BJ (cell line): Measurements from ENCODE around the gene TAF4. TPM values are rescaled to one million over a fixed set of nuclear protein-coding genes. Genes with fewer than 3 reads are reported as not detected.

Source experiments
- CTCF ChIA-PET: fragments of 350-600 bp; formaldehyde crosslinking; extraction: SDS; loops from one replicate; lab custom pipeline; 2021; ENCODE audit warnings: antibody characterized with exemption, inconsistent platforms; lab: Yijun Ruan, JAX
- POLR2A ChIA-PET: fragments of 300-600 bp; sonication (Branson Sonifier 250); formaldehyde crosslinking; extraction: SDS; loops from one replicate; lab custom pipeline; 2021; ENCODE audit warnings: antibody characterized with exemption; lab: Charles Lee
- DNase-seq: peaks from one replicate; pipeline ENCODE4 v3.0.0-alpha.2; 2011; ENCODE audit warnings: low read depth
- H3K27me3 ChIP-seq: 2 replicates; pipeline ENCODE4 v1.6.0; 2011; ENCODE audit warnings: low read length; ENCODE audit not compliant: control insufficient read depth, insufficient read depth
- H3K36me3 ChIP-seq: 2 replicates; pipeline ENCODE4 v1.5.1; 2011; ENCODE audit warnings: low read length; ENCODE audit not compliant: control insufficient read depth, insufficient read depth
- H3K4me3 ChIP-seq: 2 replicates; pipeline ENCODE4 v1.5.1; 2011; ENCODE audit warnings: low read depth, mild to moderate bottlenecking, control low read depth, low read length
- polyA plus RNA-seq: library from polyadenylated mRNA; depleted of rRNA; stranded (reverse); fragments of >200 nt; gene quantifications from 2 replicates; pipeline ENCODE4 v1.2.3, GENCODE V29; 2011
- TF ChIP-seq, protein P1 (sequence below): IDR thresholded peaks from 2 replicates; pipeline ENCODE4 v1.5.1; 2011; ENCODE audit warnings: low read depth, mild to moderate bottlenecking, control low read depth, inconsistent platforms, low read length, moderate library complexity; ENCODE audit not compliant: insufficient read depth

TAF4 gene
- polyA plus RNA-seq, 1 experiment: 1.2 TPM

DNA sequence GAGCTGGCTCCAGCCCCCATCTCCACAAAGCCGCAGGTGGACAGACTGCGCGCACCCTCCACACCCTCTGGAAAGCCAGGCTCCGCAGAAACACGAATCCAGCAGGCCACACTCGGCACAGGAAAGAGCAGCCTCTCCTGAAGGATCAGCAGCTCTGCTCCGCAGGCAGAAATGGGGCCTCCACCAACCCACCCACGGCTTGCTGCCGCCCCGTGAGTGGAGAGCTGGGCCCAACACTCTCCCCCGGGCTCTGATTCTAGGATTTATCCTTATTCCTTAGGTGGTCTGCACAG is 39.2 kb downstream of the TAF4 start:
- no peak overlapping the region for H3K4me3 ChIP-seq
- no peaks in the 10 kb centered on the region for H3K27me3 ChIP-seq
- no peaks in the 10 kb centered on the region for H3K36me3 ChIP-seq
- no peak for DNase-seq
- ChIA-PET CTCF (interaction anchor here (0.7 to 3.0 kb wide), 20 partner anchors 8 to 130 kb away, joined by 3 to 16 read pairs (median 6); partner anchors contain the start of gene LSM14B), POLR2A (no interaction called here)
- TF ChIP-seq, protein P1, sequence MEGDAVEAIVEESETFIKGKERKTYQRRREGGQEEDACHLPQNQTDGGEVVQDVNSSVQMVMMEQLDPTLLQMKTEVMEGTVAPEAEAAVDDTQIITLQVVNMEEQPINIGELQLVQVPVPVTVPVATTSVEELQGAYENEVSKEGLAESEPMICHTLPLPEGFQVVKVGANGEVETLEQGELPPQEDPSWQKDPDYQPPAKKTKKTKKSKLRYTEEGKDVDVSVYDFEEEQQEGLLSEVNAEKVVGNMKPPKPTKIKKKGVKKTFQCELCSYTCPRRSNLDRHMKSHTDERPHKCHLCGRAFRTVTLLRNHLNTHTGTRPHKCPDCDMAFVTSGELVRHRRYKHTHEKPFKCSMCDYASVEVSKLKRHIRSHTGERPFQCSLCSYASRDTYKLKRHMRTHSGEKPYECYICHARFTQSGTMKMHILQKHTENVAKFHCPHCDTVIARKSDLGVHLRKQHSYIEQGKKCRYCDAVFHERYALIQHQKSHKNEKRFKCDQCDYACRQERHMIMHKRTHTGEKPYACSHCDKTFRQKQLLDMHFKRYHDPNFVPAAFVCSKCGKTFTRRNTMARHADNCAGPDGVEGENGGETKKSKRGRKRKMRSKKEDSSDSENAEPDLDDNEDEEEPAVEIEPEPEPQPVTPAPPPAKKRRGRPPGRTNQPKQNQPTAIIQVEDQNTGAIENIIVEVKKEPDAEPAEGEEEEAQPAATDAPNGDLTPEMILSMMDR: no peak

DNA sequence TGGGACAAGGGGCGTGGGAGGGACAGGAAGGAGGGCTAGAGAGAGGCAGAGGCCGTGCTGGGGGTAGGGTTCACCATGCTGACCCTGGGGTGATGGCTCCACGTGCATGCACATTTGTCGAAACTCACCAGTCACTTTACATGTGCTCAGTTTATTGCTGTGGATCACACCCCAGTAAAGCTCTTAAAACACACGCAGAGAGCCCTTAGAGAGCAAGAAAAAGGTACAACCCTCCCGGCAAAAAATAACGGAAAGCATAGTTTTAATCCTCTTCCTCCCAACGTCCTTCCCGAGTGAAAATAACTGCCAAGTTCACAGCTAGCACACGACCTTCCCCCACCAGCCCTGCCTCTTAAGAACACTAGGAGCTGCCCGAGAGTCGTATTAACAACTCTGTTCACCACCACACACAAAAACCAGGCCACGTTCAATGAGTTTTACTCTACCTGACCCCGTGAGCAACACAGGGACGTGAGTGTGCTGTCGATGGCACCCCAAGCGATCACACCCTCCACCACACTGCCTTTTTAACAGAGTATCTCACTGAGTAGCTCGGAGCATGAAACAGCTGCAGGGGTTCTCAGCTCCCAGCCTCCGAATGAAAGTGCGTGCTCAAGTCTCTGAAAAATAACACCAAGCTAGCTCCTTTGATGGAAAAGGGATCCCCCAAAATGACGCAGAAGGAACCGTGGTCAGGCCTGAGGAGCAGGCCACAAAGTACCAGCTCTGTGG is 39.7 kb downstream of the TAF4 start:
- TF ChIP-seq, protein P1: peak; percentile 90
- H3K4me3 ChIP-seq: no peak overlapping the region
- H3K36me3 ChIP-seq: no peaks in the 10 kb centered on the region
- DNase-seq: peak; percentile 12
- CTCF ChIA-PET: interaction anchor here (0.7 to 3.0 kb wide), 22 partner anchors 9 to 131 kb away, joined by 3 to 16 read pairs (median 5); partner anchors contain the start of gene LSM14B
- POLR2A ChIA-PET: no interaction called here
- no peaks in the 10 kb centered on the region for H3K27me3 ChIP-seq

DNA sequence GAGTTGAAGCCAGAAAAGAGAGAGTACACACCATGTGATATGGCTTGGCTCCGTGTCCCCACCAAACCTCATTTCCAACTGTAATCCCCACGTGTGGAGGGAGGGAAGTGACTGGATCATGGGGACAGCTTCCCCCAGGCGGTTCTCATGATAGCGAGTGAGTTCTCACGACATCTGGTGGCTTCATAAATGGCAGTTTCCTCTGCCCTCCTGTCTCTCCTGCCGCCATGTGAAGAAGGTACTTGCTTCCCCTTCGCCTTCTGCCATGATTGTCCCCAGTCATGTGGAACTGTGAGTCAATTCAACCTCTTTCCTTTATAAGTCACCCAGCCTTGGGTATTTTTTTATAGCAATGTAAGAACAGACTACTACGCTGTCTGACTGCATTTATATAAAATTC is 40.3 kb downstream of the TAF4 start:
- H3K36me3 ChIP-seq: no peaks in the 10 kb centered on the region
- TF ChIP-seq, protein P1: no peak
- peak; percentile 25 for DNase-seq
- CTCF ChIA-PET: interaction anchor here (0.7 to 3.0 kb wide), 19 partner anchors 9 to 131 kb away, joined by 3 to 16 read pairs (median 6); partner anchors contain the start of gene LSM14B
- no peaks in the 10 kb centered on the region for H3K27me3 ChIP-seq
- no peak overlapping the region for H3K4me3 ChIP-seq
- POLR2A ChIA-PET: no interaction called here

DNA sequence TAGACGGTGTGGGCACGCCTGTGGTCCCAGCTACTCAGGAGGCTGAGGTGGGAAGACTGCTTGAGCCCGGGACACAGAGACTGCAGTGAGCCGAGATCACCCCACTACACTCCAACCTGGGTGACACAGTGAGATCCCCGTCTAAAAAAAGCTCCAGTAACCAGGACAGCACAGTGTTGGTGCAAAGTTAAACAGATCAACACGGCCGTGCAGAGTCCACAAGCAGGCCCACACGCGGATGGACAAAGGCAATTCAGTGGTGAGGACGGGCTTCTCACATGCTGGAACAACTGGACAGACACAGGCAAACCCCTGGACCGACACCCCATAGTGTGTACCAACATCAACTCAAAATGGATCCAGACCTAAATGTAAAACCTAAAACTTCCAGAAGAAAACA is 41.7 kb downstream of the TAF4 start:
- Histone ChIP-seq H3K4me3 (no peak overlapping the region), H3K27me3 (no peaks in the 10 kb centered on the region), H3K36me3 (no peaks in the 10 kb centered on the region)
- ChIA-PET CTCF (no interaction called here), POLR2A (no interaction called here)
- DNase-seq: no peak
- TF ChIP-seq, protein P1: no peak

DNA sequence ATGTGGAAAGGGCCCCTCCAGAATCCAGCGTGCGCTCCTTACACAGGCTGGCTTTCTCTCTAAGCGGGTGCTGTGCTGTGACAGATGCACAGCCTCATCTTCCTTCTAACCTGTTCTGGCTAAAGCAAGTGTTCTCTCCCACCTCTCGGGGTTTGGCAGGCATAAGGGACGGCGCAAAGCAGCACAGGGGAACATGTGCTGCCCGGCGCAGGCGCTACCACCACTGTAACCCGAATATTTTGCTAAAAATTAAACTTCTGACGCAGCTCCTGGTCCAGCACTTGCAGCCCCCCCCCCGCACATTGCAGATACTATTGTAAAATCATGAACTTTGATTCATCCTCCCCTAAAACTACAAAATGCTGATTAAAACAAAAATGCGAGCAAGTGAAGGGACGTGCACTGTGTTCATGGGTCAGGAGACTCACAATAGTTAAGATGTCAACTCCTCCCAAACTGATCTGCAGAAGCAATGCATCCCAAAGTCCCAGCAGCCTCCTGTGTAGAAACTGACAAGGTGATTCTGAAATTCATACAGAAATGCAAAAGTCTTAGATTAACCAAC is 43.0 kb downstream of the TAF4 start:
- TF ChIP-seq, protein P1: no peak
- CTCF ChIA-PET: interaction anchor here (0.6 to 1.4 kb wide), 2 partner anchors 12 to 127 kb away, joined by 3 to 5 read pairs; no protein-coding TSS in a partner anchor
- Histone ChIP-seq H3K27me3 (no peaks in the 10 kb centered on the region), H3K36me3 (no peaks in the 10 kb centered on the region), H3K4me3 (no peak overlapping the region)
- POLR2A ChIA-PET: no interaction called here
- no peak for DNase-seq
